Measurements from ENCODE around the gene RAB44.

The RAB44 gene

DNA sequence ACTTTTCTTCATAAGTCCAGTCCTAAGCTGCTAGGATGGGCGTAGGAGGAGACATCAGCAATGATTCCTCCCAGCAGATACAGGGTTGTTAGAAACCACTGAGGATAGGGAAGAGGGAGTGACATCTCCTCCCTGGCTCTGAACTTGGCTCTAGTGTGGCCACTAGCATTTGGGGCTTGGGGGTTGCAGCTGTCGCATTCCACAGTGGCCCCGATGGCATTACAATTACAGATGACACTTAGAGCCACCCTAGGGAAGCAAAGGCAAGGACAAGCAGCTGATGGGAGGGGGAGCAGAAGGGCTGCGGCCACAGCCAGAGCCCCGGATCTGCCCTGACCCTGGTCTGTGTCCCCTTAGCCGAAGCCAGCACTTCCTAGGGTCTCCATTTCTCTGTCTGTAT, 28.6 kb upstream of the RAB44 start:
- H3F3A ChIP-seq (ENCODE audit: control insufficient read depth, insufficient read depth): peaks cover 5% of the 10 kb centered on the region; the same call in 1 of the 2 replicates
- no peaks in the 10 kb centered on the region for H3K9me2 ChIP-seq (replicated peaks; ENCODE audit: control insufficient read depth, low read length)
- H3K9me3 ChIP-seq (ENCODE audit: control insufficient read depth, insufficient read depth, low read length): no peaks in the 10 kb centered on the region
- H3K36me3 ChIP-seq (ENCODE audit: control insufficient read depth, low read length): no peaks in the 10 kb centered on the region
- H4K20me1 ChIP-seq (ENCODE audit: control insufficient read depth, insufficient read depth, low read depth, low read length): no peaks in the 10 kb centered on the region
- TF ChIP-seq, protein P1, sequence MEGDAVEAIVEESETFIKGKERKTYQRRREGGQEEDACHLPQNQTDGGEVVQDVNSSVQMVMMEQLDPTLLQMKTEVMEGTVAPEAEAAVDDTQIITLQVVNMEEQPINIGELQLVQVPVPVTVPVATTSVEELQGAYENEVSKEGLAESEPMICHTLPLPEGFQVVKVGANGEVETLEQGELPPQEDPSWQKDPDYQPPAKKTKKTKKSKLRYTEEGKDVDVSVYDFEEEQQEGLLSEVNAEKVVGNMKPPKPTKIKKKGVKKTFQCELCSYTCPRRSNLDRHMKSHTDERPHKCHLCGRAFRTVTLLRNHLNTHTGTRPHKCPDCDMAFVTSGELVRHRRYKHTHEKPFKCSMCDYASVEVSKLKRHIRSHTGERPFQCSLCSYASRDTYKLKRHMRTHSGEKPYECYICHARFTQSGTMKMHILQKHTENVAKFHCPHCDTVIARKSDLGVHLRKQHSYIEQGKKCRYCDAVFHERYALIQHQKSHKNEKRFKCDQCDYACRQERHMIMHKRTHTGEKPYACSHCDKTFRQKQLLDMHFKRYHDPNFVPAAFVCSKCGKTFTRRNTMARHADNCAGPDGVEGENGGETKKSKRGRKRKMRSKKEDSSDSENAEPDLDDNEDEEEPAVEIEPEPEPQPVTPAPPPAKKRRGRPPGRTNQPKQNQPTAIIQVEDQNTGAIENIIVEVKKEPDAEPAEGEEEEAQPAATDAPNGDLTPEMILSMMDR (IDR thresholded peaks at IDR 0.05; ENCODE audit: low read depth, low read length, poor library complexity, severe bottlenecking): no peak
- TF ChIP-seq EZH2phosphoT487 (IDR thresholded peaks at IDR 0.05; ENCODE audit: borderline replicate concordance, low read length): no peak
- H3K27me3 ChIP-seq (ENCODE audit: control insufficient read depth, low read length): no peaks in the 10 kb centered on the region
- no peaks in the 10 kb centered on the region for H3K79me2 ChIP-seq (ENCODE audit: control insufficient read depth, low read length)
- no peak overlapping the region for H3K27ac ChIP-seq (ENCODE audit: low read depth, low read length)
- no peak overlapping the region for H3K4me3 ChIP-seq (ENCODE audit: low read length)
- peaks cover 57% of the 10 kb centered on the region for H3K4me1 ChIP-seq (ENCODE audit: control insufficient read depth, low read length)
- no peak overlapping the region for H3K4me2 ChIP-seq (ENCODE audit: low read length)

DNA sequence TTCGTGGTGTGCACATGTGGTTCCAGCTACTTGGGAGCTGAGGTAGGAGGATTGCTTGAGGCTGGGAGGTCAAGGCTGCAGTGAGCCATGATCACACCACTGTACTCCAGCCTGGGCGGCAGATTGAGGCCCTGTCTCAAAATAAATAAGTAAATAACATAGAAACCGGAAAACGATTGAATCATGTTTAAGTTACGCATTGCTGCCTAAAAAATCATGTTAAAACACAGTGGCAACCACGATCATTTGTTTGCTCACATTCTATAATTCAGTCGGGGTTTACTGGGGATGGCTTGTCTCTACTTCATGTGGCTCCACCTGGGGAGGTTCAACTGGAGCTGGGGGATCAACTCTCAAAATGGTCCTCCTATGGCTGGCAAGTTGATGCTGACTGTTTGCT, 27.4 kb upstream of the RAB44 start:
- Histone ChIP-seq H3K4me3 (ENCODE audit: low read length) (no peak overlapping the region), H3K9me3 (ENCODE audit: control insufficient read depth, insufficient read depth, low read length) (no peaks in the 10 kb centered on the region), H3K79me2 (ENCODE audit: control insufficient read depth, low read length) (no peaks in the 10 kb centered on the region), H3K36me3 (ENCODE audit: control insufficient read depth, low read length) (no peaks in the 10 kb centered on the region), H3K4me1 (ENCODE audit: control insufficient read depth, low read length) (peaks cover 44% of the 10 kb centered on the region), H3F3A (ENCODE audit: control insufficient read depth, insufficient read depth) (peaks cover 3% of the 10 kb centered on the region; the same call in 1 of the 2 replicates), H3K9me2 (replicated peaks; ENCODE audit: control insufficient read depth, low read length) (no peaks in the 10 kb centered on the region), H4K20me1 (ENCODE audit: control insufficient read depth, insufficient read depth, low read depth, low read length) (no peaks in the 10 kb centered on the region), H3K4me2 (ENCODE audit: low read length) (no peak overlapping the region), H3K27ac (ENCODE audit: low read depth, low read length) (no peak overlapping the region), H3K27me3 (ENCODE audit: control insufficient read depth, low read length) (no peaks in the 10 kb centered on the region)
- TF ChIP-seq, protein P1 (IDR thresholded peaks at IDR 0.05; ENCODE audit: low read depth, low read length, poor library complexity, severe bottlenecking): no peak
- TF ChIP-seq EZH2phosphoT487 (IDR thresholded peaks at IDR 0.05; ENCODE audit: borderline replicate concordance, low read length): no peak

DNA sequence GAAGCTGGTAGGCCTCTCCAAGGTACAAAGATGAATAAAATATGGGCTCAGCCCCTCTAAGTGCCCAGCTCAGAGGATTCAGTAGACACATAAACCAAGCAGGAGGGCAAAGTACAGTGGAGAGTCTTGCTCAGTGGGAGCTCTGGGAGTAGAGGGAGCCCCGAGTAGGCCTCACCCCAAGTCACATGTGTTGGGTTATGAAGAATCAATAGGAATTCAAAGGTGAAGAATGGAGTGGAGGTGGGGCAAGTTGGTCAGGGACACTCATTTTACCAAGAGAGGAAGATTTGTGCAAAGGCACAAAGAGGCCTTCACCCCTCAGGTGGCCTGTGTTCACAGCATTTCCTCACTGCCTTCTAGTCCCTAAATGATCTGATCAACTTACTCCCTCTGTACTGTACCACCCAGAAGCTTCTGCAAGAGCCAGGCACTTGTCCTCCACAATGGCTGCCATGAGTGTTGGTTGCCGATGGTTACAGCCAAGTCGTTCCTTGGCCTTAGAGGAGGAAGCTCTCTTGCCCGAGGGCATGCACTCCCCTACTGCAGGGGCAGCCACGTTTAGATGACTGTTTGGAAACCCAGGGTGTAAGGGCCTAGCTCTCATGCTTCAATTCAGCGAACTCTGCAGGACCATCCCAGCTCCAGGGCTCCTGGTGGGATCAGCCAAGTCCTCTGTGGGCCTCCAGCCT, 25.8 kb upstream of the RAB44 start:
- TF ChIP-seq, protein P1 (IDR thresholded peaks at IDR 0.05; ENCODE audit: low read depth, low read length, poor library complexity, severe bottlenecking): no peak
- no peak for TF ChIP-seq EZH2phosphoT487 (IDR thresholded peaks at IDR 0.05; ENCODE audit: borderline replicate concordance, low read length)
- no peaks in the 10 kb centered on the region for H3K79me2 ChIP-seq (ENCODE audit: control insufficient read depth, low read length)
- H3K4me1 ChIP-seq (ENCODE audit: control insufficient read depth, low read length): peaks cover 40% of the 10 kb centered on the region
- H3K9me3 ChIP-seq (ENCODE audit: control insufficient read depth, insufficient read depth, low read length): no peaks in the 10 kb centered on the region
- no peak overlapping the region for H3K27ac ChIP-seq (ENCODE audit: low read depth, low read length)
- H4K20me1 ChIP-seq (ENCODE audit: control insufficient read depth, insufficient read depth, low read depth, low read length): no peaks in the 10 kb centered on the region
- H3K27me3 ChIP-seq (ENCODE audit: control insufficient read depth, low read length): peaks cover 6% of the 10 kb centered on the region; the same call in 1 of the 2 replicates
- H3K36me3 ChIP-seq (ENCODE audit: control insufficient read depth, low read length): no peaks in the 10 kb centered on the region
- no peaks in the 10 kb centered on the region for H3K9me2 ChIP-seq (replicated peaks; ENCODE audit: control insufficient read depth, low read length)
- H3K4me2 ChIP-seq (ENCODE audit: low read length): no peak overlapping the region
- H3K4me3 ChIP-seq (ENCODE audit: low read length): no peak overlapping the region
- no peaks in the 10 kb centered on the region; the same call in 1 of the 2 replicates for H3F3A ChIP-seq (ENCODE audit: control insufficient read depth, insufficient read depth)
